SK-N-MC (cell line): ENCODE data around the gene FOXS1.

Experiments used
- DNase-seq: peaks from one replicate; pipeline ENCODE4 v3.0.0-alpha.2; 2011; ENCODE audit warnings: low read depth, low spot score
- H3K27ac ChIP-seq: fragments of 200-600 bp; sonication (generic); 2 replicates; pipeline ENCODE4 v1.5.1; 2016; ENCODE audit warnings: mixed run types
- H3K36me3 ChIP-seq: fragments of 200-600 bp; sonication (generic); 2 replicates; pipeline ENCODE4 v1.6.1; 2017; ENCODE audit warnings: antibody characterized with exemption, low read length, mixed read lengths; ENCODE audit not compliant: insufficient read depth
- H3K4me3 ChIP-seq: fragments of 200-600 bp; sonication (generic); 2 replicates; pipeline ENCODE4 v1.5.1; 2016
- H3K9ac ChIP-seq: fragments of 200-600 bp; sonication (generic); 2 replicates; pipeline ENCODE4 v1.8.0; 2017; ENCODE audit warnings: mixed run types, mixed read lengths; ENCODE audit not compliant: insufficient read length
- H3K9me3 ChIP-seq: fragments of 200-600 bp; sonication (generic); 2 replicates; pipeline ENCODE4 v1.6.1; 2017; ENCODE audit warnings: low read depth, mild to moderate bottlenecking, antibody characterized with exemption, low read length, moderate library complexity, mixed read lengths
- EZH2 ChIP-seq: fragments of 200-600 bp; sonication (generic); IDR thresholded peaks from one replicate; pipeline ENCODE4 v1.6.1; 2017; ENCODE audit warnings: antibody characterized with exemption
- FOXP2 ChIP-seq: optimal IDR thresholded peaks from 2 replicates; pipeline ENCODE3; 2011; ENCODE audit warnings: mild to moderate bottlenecking, moderate library complexity; ENCODE audit not compliant: insufficient read depth; ENCODE audit errors: extremely low read length, control extremely low read depth
- POLR2AphosphoS5 ChIP-seq: IDR thresholded peaks from 2 replicates; pipeline ENCODE4 v1.6.1; 2012; ENCODE audit warnings: mild to moderate bottlenecking, low read depth, low read length, borderline replicate concordance

FOXS1 gene

GRCh38 chr20:31823360-31824124 lies 21.9 kb downstream of the FOXS1 start:
- no peak for TF ChIP-seq FOXP2
- TF ChIP-seq EZH2, result no peak
- TF ChIP-seq POLR2AphosphoS5, result no peak
- Histone ChIP-seq H3K9ac (no peak overlapping the region), H3K4me3 (no peak overlapping the region), H3K27ac (no peak overlapping the region), H3K36me3 (no peaks in the 10 kb centered on the region), H3K9me3 (no peaks in the 10 kb centered on the region)
- DNase-seq, result no peak

- no peak overlapping the region for H3K27ac ChIP-seq
- H3K9ac ChIP-seq, result no peak overlapping the region
- H3K4me3 ChIP-seq, result no peak overlapping the region
- H3K36me3 ChIP-seq, result no peaks in the 10 kb centered on the region
- H3K9me3 ChIP-seq, result no peaks in the 10 kb centered on the region
- DNase-seq, result no peak
- TF ChIP-seq FOXP2 (no peak), POLR2AphosphoS5 (no peak), EZH2 (no peak)
Measured at GRCh38 chr20:31822421-31823330, 22.7 kb downstream of the FOXS1 start.

GRCh38 chr20:31821427-31821826 lies 24.0 kb downstream of the FOXS1 start:
- Histone ChIP-seq H3K4me3 (no peak overlapping the region), H3K9ac (no peak overlapping the region), H3K27ac (no peak overlapping the region), H3K36me3 (no peaks in the 10 kb centered on the region), H3K9me3 (no peaks in the 10 kb centered on the region)
- no peak for DNase-seq
- TF ChIP-seq EZH2 (no peak), FOXP2 (no peak), POLR2AphosphoS5 (no peak)

- no peak for DNase-seq
- H3K9ac ChIP-seq, result no peak overlapping the region
- TF ChIP-seq FOXP2 (no peak), EZH2 (no peak), POLR2AphosphoS5 (no peak)
Measured at GRCh38 chr20:31820228-31820627, 25.2 kb downstream of the FOXS1 start.

GRCh38 chr20:31819083-31819784 lies 26.2 kb downstream of the FOXS1 start, which contains the start of gene MYLK2:
Gene MYLK2 (plus strand): TSS chr20:31819356. CDS start chr20:31819581, 225 bp downstream.
- no peak for DNase-seq
- TF ChIP-seq FOXP2 (no peak), EZH2 (no peak), POLR2AphosphoS5 (no peak)
- H3K9ac ChIP-seq, result no peak within 1 kb of the TSS
- no peaks in the 10 kb centered on the region for H3K9me3 ChIP-seq
- H3K36me3 ChIP-seq, result no peaks in the 10 kb centered on the region
- H3K27ac ChIP-seq, result no peak within 1 kb of the TSS
- H3K4me3 ChIP-seq, result no peak within 1 kb of the TSS

More at GRCh38 chr20:31820228-31820627, 25.2 kb downstream of the FOXS1 start:
- H3K9me3 ChIP-seq, result no peaks in the 10 kb centered on the region
- no peak overlapping the region for H3K27ac ChIP-seq
- no peaks in the 10 kb centered on the region for H3K36me3 ChIP-seq
- no peak overlapping the region for H3K4me3 ChIP-seq

- Histone ChIP-seq H3K36me3 (no peaks in the 10 kb centered on the region), H3K9ac (no peak overlapping the region), H3K27ac (no peak overlapping the region), H3K4me3 (no peak overlapping the region), H3K9me3 (no peaks in the 10 kb centered on the region)
- DNase-seq, result no peak
- TF ChIP-seq POLR2AphosphoS5, result no peak
- TF ChIP-seq FOXP2, result no peak
- no peak for TF ChIP-seq EZH2
Measured at GRCh38 chr20:31818376-31818908, 27.0 kb downstream of the FOXS1 start.

- no peak for TF ChIP-seq POLR2AphosphoS5
- TF ChIP-seq FOXP2, result no peak
- no peak for TF ChIP-seq EZH2
- Histone ChIP-seq H3K9ac (no peak overlapping the region), H3K27ac (no peak overlapping the region), H3K4me3 (no peak overlapping the region), H3K9me3 (no peaks in the 10 kb centered on the region), H3K36me3 (no peaks in the 10 kb centered on the region)
- DNase-seq, result no peak
Measured at GRCh38 chr20:31817461-31817860, 27.9 kb downstream of the FOXS1 start.
